K562 (cell line): ENCODE results near the gene CD300LG. TPM values are rescaled to one million over a fixed set of nuclear protein-coding genes. Genes with fewer than 3 reads are reported as not detected.

Experiments
- ATAC-seq: fragments of 200-7000 bp; cut with Tn5 transposase; 3 replicates; pipeline ENCODE4 v1.9.1; 2020; ENCODE audit warnings: moderate library complexity
- BruUV-seq: library from RNA; stranded (reverse); fragments of 400-500 nt; replicated peaks from 2 replicates; lab custom pipeline; 2021; lab: Mats Ljungman, UMichigan
- CTCF ChIA-PET: fragments of 300-600 bp; formaldehyde crosslinking; extraction: SDS; loops from one replicate; lab custom pipeline; 2021; ENCODE audit warnings: low intra/inter-chr PET ratio; lab: Yijun Ruan, JAX
- POLR2A ChIA-PET: fragments of 300-600, 350-650 bp; sonication (Branson Sonifier 250); formaldehyde crosslinking; extraction: SDS; loops from one replicate; lab custom pipeline; 2021; ENCODE audit warnings: antibody characterized with exemption, inconsistent platforms; lab: Yijun Ruan, JAX
- DNase-seq, 4 experiments: peaks; one replicate each; pipeline versions ENCODE4 v3.0.0 to v3.0.0-alpha.2; 2011 to 2018; ENCODE audit warnings: low spot score in 3 of 4, mixed read lengths in 3 of 4; ENCODE audit errors: extremely low read depth in 1 of 4
- FAIRE-seq: peaks from 2 replicates; lab custom pipeline; 2011; peaks lifted over from hg19 to GRCh38; lab: Jason Lieb, UNC
- H2AFZ ChIP-seq: 2 replicates; pipeline ENCODE4 v1.6.0; 2011; ENCODE audit warnings: low read depth, low read length, control low read depth, inconsistent platforms
- H3K27ac ChIP-seq: fragments of 200-600 bp; 3 replicates; pipeline ENCODE4 v1.8.0; 2011; ENCODE audit warnings: low read depth, mild to moderate bottlenecking, control low read depth, inconsistent platforms, low read length, moderate library complexity, mixed read lengths; ENCODE audit errors: extremely low read depth
- H3K27me3 ChIP-seq, 2 experiments: fragments of 300-600 bp in 1 of 2; 2 replicates in 1 of 2; 3 replicates in 1 of 2; pipeline versions ENCODE4 v1.6.0 to v1.8.0; 2011; ENCODE audit warnings: inconsistent platforms in 2 of 2, low read length in 2 of 2, mild to moderate bottlenecking in 1 of 2, mixed read lengths in 1 of 2, moderate library complexity in 1 of 2; ENCODE audit not compliant: control insufficient read depth in 2 of 2, insufficient read depth in 2 of 2
- H3K36me3 ChIP-seq: fragments of 300-600 bp; 3 replicates; pipeline ENCODE4 v1.8.0; 2011; ENCODE audit warnings: mild to moderate bottlenecking, low read length, inconsistent platforms; ENCODE audit not compliant: control insufficient read depth, insufficient read depth
- H3K4me1 ChIP-seq, 2 experiments: fragments of 200-600 bp in 1 of 2; replicated peaks in 1 of 2; 2 replicates in 1 of 2; 3 replicates in 1 of 2; pipeline versions ENCODE4 v1.5.1 to v1.8.0; 2011; ENCODE audit warnings: inconsistent platforms in 2 of 2, low read length in 2 of 2, mild to moderate bottlenecking in 1 of 2, mixed read lengths in 1 of 2, moderate library complexity in 1 of 2; ENCODE audit not compliant: control insufficient read depth in 2 of 2, insufficient read depth in 2 of 2
- H3K4me2 ChIP-seq: 2 replicates; pipeline ENCODE4 v1.6.1; 2011; ENCODE audit warnings: low read length, control low read depth, inconsistent platforms, mixed read lengths; ENCODE audit not compliant: insufficient read depth
- H3K4me3 ChIP-seq: fragments of 200-600 bp; sonication (generic), shearing (Covaris generic); 2 replicates; pipeline ENCODE4 v1.5.1; 2016; ENCODE audit warnings: control low read depth, inconsistent platforms
- H3K79me2 ChIP-seq: fragments of 200-600 bp; 3 replicates; pipeline ENCODE4 v1.8.0; 2011; ENCODE audit warnings: low read length, inconsistent platforms; ENCODE audit not compliant: control insufficient read depth, insufficient read depth
- H3K9ac ChIP-seq, 2 experiments: 2 replicates each; pipeline versions ENCODE4 v1.6.0 to v1.6.1; 2011; ENCODE audit warnings: low read depth in 2 of 2, low read length in 2 of 2, control low read depth in 1 of 2, inconsistent platforms in 1 of 2, mild to moderate bottlenecking in 1 of 2, mixed read lengths in 1 of 2; ENCODE audit not compliant: insufficient read depth in 1 of 2
- H3K9me1 ChIP-seq: one replicate; pipeline ENCODE4 v1.6.0; 2011; ENCODE audit warnings: inconsistent platforms, mild to moderate bottlenecking, low read length, moderate library complexity; ENCODE audit not compliant: control insufficient read depth, insufficient read depth
- H3K9me3 ChIP-seq: replicated peaks from 2 replicates; pipeline ENCODE4 v1.5.1; 2011; ENCODE audit warnings: low read depth, low read length, inconsistent platforms; ENCODE audit not compliant: control insufficient read depth, insufficient read depth
- H4K20me1 ChIP-seq: replicated peaks from 2 replicates; pipeline ENCODE4 v1.6.1; 2011; ENCODE audit warnings: low read length, inconsistent platforms, mixed read lengths; ENCODE audit not compliant: control insufficient read depth, insufficient read depth
- ARID2 ChIP-seq: fragments of 450-650 bp; IDR thresholded peaks from 2 replicates; pipeline ENCODE4 v1.6.1; 2017; ENCODE audit warnings: antibody characterized with exemption, mild to moderate bottlenecking
- C11orf30 ChIP-seq: fragments of 450-650 bp; IDR thresholded peaks from 2 replicates; pipeline ENCODE4 v1.6.1; 2016; ENCODE audit warnings: low read depth, mild to moderate bottlenecking
- CREB5 ChIP-seq: fragments of 250-450 bp; sonication (Bioruptor Pico); IDR thresholded peaks from 2 replicates; pipeline ENCODE4 v1.5.0; 2020; ENCODE audit warnings: mild to moderate bottlenecking
- CTBP1 ChIP-seq: fragments of 450-650 bp; IDR thresholded peaks from 2 replicates; pipeline ENCODE4 v1.6.1; 2016; ENCODE audit warnings: borderline replicate concordance
- DPF2 ChIP-seq: fragments of 450-650 bp; IDR thresholded peaks from 2 replicates; pipeline ENCODE4 v1.6.1; 2016
- E2F1 ChIP-seq: sonication (generic); formaldehyde crosslinking; IDR thresholded peaks from 2 replicates; pipeline ENCODE4 v1.8.1; 2023; ENCODE audit warnings: mild to moderate bottlenecking, missing genetic modification reagents, moderate library complexity
- HDAC6 ChIP-seq: IDR thresholded peaks from 2 replicates; pipeline ENCODE4 v1.6.1; 2012; ENCODE audit warnings: low read depth, mild to moderate bottlenecking, control low read depth, inconsistent platforms, low read length, moderate library complexity
- KHSRP ChIP-seq: fragments of 450-650 bp; IDR thresholded peaks from 2 replicates; pipeline ENCODE4 v1.6.1; 2017
- MAFF ChIP-seq: IDR thresholded peaks from 2 replicates; pipeline ENCODE4 v1.6.1; 2012; ENCODE audit warnings: low read length, improper control_type of control experiment
- MAFG ChIP-seq: fragments of 450-650 bp; conservative IDR thresholded peaks from 2 replicates; pipeline ENCODE4 v1.6.1; 2016; ENCODE audit warnings: missing genetic modification characterization, missing compliant biosample characterization
- MEF2A ChIP-seq: IDR thresholded peaks from 2 replicates; pipeline ENCODE4 v1.6.1; 2011; ENCODE audit warnings: low read depth, mild to moderate bottlenecking, low read length, moderate library complexity; ENCODE audit not compliant: control insufficient read depth
- MTA3 ChIP-seq: fragments of 450-650 bp; formaldehyde crosslinking; IDR thresholded peaks from 2 replicates; pipeline ENCODE4 v1.6.1; 2017; ENCODE audit warnings: mild to moderate bottlenecking, borderline replicate concordance
- NFE2 ChIP-seq: IDR thresholded peaks from 2 replicates; pipeline ENCODE4 v1.6.1; 2014; ENCODE audit warnings: antibody characterized with exemption, low read depth
- NFIC ChIP-seq: fragments of 450-650 bp; IDR thresholded peaks from 2 replicates; pipeline ENCODE4 v1.6.1; 2017; ENCODE audit warnings: mild to moderate bottlenecking, inconsistent platforms
- OTX1 ChIP-seq: fragments of 450-650 bp; formaldehyde crosslinking; IDR thresholded peaks from 2 replicates; pipeline ENCODE4 v1.4.0; 2022; ENCODE audit warnings: mild to moderate bottlenecking
- RBM39 ChIP-seq: fragments of 200-400 bp; formaldehyde crosslinking; optimal IDR thresholded peaks from 2 replicates; pipeline ENCODE3; 2018; ENCODE audit warnings: low read depth, low read length
- SMAD1 ChIP-seq: fragments of 150-350 bp; IDR thresholded peaks from 2 replicates; pipeline ENCODE4 v1.6.1; 2014; ENCODE audit warnings: low read length, low read depth; ENCODE audit not compliant: partially characterized antibody
- SREBF1 ChIP-seq: fragments of 150-350 bp; IDR thresholded peaks from 2 replicates; pipeline ENCODE4 v1.6.1; 2014; ENCODE audit warnings: antibody characterized with exemption, low read depth, low read length, borderline replicate concordance
- YBX1 ChIP-seq: fragments of 450-650 bp; IDR thresholded peaks from 2 replicates; pipeline ENCODE4 v1.7.1; 2016; ENCODE audit warnings: mild to moderate bottlenecking
- ZBTB8A ChIP-seq: fragments of 450-650 bp; IDR thresholded peaks from 2 replicates; pipeline ENCODE4 v1.6.1; 2018; ENCODE audit warnings: mild to moderate bottlenecking, moderate library complexity; ENCODE audit not compliant: partially characterized antibody
- ZEB2 ChIP-seq: fragments of 450-650 bp; IDR thresholded peaks from 2 replicates; pipeline ENCODE4 v1.6.1; 2016
- ZNF316 ChIP-seq: fragments of 450-650 bp; IDR thresholded peaks from 2 replicates; pipeline ENCODE4 v1.6.1; 2016
- ZNF764 ChIP-seq: fragments of 250-450 bp; sonication (Bioruptor Pico); IDR thresholded peaks from 2 replicates; pipeline ENCODE4 v1.4.0; 2020; ENCODE audit warnings: low read depth, mild to moderate bottlenecking, moderate library complexity
- ZNF785 ChIP-seq: fragments of 250-450 bp; sonication (Bioruptor Pico); IDR thresholded peaks from 2 replicates; pipeline ENCODE4 v1.4.0; 2020; ENCODE audit warnings: mild to moderate bottlenecking
- ZSCAN29 ChIP-seq: fragments of 450-650 bp; IDR thresholded peaks from 2 replicates; pipeline ENCODE4 v1.6.1; 2017
- WGBS: fragments of 100-300 bp; shearing (Covaris generic); methylation state at CpG from one replicate; pipeline ENCODE4 v1.1.6; 2016; ENCODE audit warnings: low coverage, mixed read lengths; ENCODE audit not compliant: insufficient coverage; ENCODE audit errors: missing lambda C conversion rate; 5-methylcytosine and 5-hydroxymethylcytosine counted together
- in situ Hi-C: fragments of 300-500 bp; cut with MboI; formaldehyde crosslinking; loops from 4 replicates; pipeline ENCODE4 v1.15.0; 2018; ENCODE audit warnings: inconsistent platforms, mixed read lengths
- intact Hi-C: fragments of 100-400 bp; cut with micrococcal nuclease; formaldehyde crosslinking; loops from 2 replicates; pipeline ENCODE4 v1.14.2; 2022
- polyA plus RNA-seq, 8 experiments: library from polyadenylated mRNA; depleted of rRNA in 4 of 8; stranded (reverse) in 5 of 8; unstranded in 3 of 8; fragments of >200 nt; fragmentation: Nextera tagmentation in 2 of 8; fragmentation: Illumina TruSeq in 1 of 8; extraction: Ambion mirVana in 2 of 8; extraction: Trizol in 1 of 8; gene quantifications; 2 replicates each; pipeline versions ENCODE4 v1.2.1 to v1.2.3, GENCODE V29; 2011 to 2014; ENCODE audit warnings: inconsistent platforms in 1 of 8, missing spikeins in 1 of 8
- total RNA-seq, 7 experiments: library from RNA; depleted of rRNA in 6 of 7; stranded (reverse); fragments of >200 nt in 6 of 7; fragmentation: Illumina TruSeq in 2 of 7; extraction: Trizol in 2 of 7; gene quantifications; 2 replicates each; pipeline versions ENCODE4 v1.2.1 to v1.2.3, GENCODE V29; 2011 to 2021; ENCODE audit warnings: low replicate concordance in 1 of 7

CD300LG gene
- total and polyA plus RNA-seq, 9 of the 15 experiments (the other 6 are each of a cell fraction or from before 2014, with no cell fraction given), result not detected

DNA sequence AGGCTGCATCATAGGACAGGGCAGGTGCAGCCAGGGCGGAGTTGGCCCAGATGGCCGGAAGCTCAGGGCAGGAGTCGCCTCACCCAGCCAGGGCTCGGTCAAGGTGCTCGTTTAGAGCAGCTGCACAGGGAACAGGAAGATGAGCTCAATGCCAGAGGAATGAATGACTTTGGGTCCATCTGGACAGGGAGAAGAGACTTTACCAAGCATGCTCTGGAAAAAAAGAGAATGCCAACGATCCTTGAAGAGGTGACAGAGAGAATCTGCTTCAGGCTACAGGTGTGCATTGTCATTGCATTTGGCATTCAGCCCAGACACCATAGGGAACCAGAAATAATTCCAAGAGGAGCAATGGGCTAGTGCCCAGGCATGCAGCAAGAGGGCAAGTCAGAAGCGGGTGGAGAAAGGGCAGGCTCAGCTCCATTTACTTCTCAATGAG, 7.3 kb upstream of the CD300LG start:
- in situ Hi-C loops, result no loop called here
- H3K9me1 ChIP-seq, result no peaks in the 10 kb centered on the region
- H3K9ac ChIP-seq, result peak overlapping the region in 1 of 2 experiments; percentile 67; a peak in 2 of 4 replicates
- H4K20me1 ChIP-seq, result no peaks in the 10 kb centered on the region; the same call in 1 of the 2 replicates
- no peak overlapping the region for H3K27ac ChIP-seq
- H3K4me1 ChIP-seq, result peaks cover 15 to 16% of the 10 kb centered on the region in 2 experiments
- FAIRE-seq, result peak; percentile 11
- DNase-seq, result peak in 1 of 4 experiments; percentile 49
- BruUV-seq, result no TSS peak
- 1% methylated on average over 7 of the region's 7 CpGs for WGBS
- no peak overlapping the region for H3K4me3 ChIP-seq
- TF ChIP-seq ZEB2 (peak; percentile 68), C11orf30 (peak; percentile 83), SREBF1 (no peak), ZNF316 (peak; percentile 67), MTA3 (0 out of 2 replicates have a peak, but pooled peaks have one; percentile 25), HDAC6 (no peak), NFE2 (peak; percentile 78), ARID2 (no peak), CREB5 (CRISPR knock-in tag) (no peak), YBX1 (no peak), MAFG (tag) (peak; percentile 50; the same call in 1 of the 2 replicates), NFIC (peak; percentile 90), ZSCAN29 (no peak), SMAD1 (no peak), OTX1 (no peak), ZNF764 (no peak), MEF2A (no peak), RBM39 (no peak), E2F1 (no peak), ZBTB8A (no peak), ZNF785 (CRISPR knock-in tag) (no peak), DPF2 (peak; percentile 51; the same call in 1 of the 2 replicates), KHSRP (no peak), CTBP1 (peak; percentile 67), MAFF (peak; percentile 63; the same call in 1 of the 2 replicates)
- ChIA-PET CTCF (no interaction called here), POLR2A (interaction anchor here (0.6 to 2.3 kb wide), 4 partner anchors 9 to 61 kb away, joined by 3 to 9 read pairs (median 4); no protein-coding TSS in a partner anchor)
- H3K4me2 ChIP-seq, result peak overlapping the region; percentile 51; the same call in 1 of the 2 replicates
- no peaks in the 10 kb centered on the region for H3K9me3 ChIP-seq
- ATAC-seq, result peak; percentile 72
- intact Hi-C loops, result loop anchor here (10.0 kb wide), 1 partner anchor 145 kb away; no protein-coding TSS in a partner anchor
- peak overlapping the region; percentile 35; the same call in 1 of the 2 replicates for H2AFZ ChIP-seq
- no peaks in the 10 kb centered on the region for H3K36me3 ChIP-seq
- no peaks in the 10 kb centered on the region for H3K79me2 ChIP-seq
- no peaks in the 10 kb centered on the region for H3K27me3 ChIP-seq
